Measurements from ENCODE around the gene ASH1L.
"Not testable (repeated sequence)": the region's sequence is repeated elsewhere in the genome, so short reads cannot be mapped to it uniquely, and the experiment has no call there.

The ASH1L gene

DNA sequence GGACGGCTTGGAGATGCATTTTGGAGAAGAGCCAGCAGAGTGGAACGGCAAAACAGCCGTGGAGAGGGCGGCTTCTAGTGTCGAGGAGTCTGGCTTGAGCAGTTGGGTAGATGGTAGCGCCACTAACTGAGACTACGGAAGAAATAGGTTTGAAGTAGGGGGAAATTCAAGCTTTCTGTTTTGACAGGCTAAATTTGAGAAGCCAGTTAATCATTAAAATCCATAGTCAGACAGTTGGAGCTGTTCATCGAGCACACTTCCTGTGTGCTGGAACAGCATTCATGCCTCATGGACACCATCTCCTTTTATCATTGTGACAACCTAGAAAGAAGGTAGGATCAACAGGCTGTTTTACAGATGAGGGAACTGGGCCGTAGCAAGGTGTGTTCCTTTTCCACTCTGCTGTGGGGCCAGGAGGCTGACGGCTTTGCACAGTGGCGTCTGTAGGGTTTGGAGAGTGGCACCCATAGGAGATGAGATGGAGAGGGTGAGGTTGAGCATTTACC, 258.0 kb downstream of the ASH1L start:
- no peak for DNase-seq (ENCODE audit: low spot score)

DNA sequence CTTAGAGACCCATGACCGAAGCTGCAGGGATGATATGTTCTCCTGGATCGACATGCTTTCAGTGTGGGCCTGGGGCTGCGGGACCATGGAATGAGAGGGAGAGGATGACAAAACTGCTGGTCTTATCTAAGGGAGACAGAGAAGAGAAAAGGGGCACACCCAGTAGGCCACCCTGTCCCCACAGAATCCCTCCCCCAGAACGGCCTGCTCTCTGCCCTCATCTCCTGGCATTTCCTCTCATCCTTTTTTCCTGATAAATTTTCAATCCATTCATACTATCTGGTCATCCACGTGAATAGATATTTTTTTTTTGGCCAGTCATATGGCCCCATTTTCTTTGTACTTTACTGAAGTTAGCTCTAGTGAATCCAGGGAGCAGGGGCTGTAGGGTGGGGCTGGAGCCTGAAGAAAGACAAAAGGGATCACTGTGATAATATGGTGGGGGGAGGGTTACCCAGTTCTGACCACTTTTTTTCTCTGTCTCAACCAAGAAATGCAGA, 261.2 kb downstream of the ASH1L start, which contains the start of gene PKLR:
PKLR (minus strand) TSS at position 97 of the 500 bp plus-strand sequence; CDS start at position 54, 43 bp downstream.
- no peak for DNase-seq (ENCODE audit: low spot score)

DNA sequence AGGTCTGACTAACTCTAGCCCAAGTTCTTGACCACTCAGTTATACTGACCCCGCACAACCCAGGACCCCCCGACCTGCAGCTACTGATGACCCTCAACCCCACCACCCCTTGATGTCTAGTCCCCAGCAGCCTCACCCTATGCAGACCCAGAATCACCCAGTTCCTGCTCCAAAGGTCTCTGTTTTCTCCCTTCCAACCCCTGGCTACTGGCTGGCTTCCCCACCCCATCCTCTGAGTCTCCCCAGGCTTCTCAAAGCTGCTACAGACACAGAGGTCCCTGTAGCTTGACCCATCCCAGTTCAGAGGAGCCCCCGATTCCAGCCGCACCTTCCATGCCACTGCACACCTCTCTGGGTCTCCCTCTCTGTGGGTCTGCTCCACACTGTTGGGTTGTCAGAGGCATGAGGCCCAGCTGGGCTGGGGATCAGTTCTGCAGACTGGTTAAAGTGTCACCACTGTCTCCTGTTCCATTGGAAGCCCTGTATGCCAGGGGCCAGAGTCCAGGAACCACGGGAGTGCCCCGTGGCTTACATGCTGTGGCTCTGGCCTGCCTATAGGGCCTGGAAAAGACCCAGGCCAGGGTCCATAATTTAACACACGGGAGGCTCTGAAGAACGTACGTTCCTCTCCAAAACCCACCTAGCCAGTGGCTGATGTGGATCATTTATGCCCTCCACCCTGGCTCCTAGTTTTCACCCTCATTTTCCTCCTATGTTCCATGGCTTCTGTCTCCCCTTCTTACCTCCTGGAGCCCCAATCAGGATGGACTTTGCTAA, 261.9 kb downstream of the ASH1L start:
- no peak for DNase-seq (ENCODE audit: low spot score)

DNA sequence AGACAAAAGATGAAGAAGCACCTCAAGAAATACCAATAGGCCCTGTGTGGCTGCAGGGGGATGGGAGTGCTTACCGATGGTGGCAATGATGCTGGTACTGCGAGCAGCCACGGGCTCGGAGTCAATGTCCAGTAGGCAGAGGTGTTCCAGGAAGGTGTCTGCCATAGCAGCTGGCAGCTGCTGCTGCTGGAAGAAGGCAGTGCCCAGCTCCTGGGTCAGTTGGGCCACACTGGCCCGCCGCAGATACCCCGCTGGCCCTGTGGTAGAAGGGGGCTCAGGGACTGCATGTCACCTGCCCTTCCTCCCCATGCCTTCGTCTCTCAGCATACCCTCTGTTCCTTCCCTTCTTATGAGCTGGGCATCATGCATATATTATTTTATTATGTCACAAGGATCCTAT, 262.6 kb downstream of the ASH1L start:
- DNase-seq (ENCODE audit: low spot score) = no peak

DNA sequence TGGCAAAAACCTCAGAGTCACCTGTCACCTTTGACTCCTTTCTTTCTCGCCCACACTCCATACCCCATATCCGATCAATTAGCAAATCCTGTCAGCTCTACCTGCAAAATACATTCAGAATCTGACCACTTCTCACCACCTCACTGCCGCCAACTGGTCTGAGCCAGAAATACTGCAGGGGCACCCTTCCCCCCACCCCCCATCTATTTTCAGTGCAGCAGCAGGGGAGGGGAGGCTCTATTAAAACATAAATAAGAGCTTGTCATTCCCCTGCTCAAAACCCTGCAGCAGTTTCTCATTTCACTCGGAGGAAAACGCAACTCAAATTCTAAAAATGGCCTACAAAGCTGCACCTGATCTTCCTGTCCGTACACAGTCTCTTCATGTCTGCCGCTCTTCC, 265.2 kb downstream of the ASH1L start:
- no peak for DNase-seq (ENCODE audit: low spot score)

DNA sequence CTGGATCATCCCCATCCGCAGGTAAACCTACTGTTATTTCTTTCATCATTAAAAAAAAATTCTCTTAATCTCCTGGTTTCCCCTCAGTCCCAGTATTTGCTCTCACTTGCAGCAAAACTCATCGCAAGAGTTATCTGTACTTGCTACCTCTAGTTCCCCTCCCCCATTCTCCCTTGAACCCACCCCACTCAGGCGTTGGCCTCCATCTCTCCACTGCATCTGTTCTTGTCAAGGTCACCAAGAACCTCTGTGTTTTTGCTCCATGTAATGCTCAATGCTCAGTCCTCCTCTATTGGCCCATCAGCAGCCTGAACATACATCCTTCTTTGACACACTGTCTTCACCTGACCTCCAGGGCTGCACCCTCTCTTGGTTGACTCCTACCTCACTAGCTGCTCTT, 265.9 kb downstream of the ASH1L start:
- no peak for DNase-seq (ENCODE audit: low spot score)

DNA sequence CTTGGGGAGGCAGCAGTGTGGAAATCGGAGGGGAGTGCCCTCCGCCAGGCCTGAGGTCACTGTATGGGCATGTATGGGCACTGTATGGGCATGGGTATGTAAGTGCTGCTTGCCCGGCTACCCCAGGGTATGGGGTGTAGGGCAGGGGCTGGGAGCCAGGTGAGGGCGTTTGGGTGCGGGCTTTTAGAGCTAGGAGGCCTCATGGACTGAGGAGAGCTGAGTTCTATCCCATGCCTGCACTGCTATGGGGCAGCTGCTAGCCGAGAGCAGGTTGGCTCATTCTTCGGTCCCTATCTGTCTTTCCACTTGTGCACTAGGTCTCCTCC, 266.7 kb downstream of the ASH1L start:
- DNase-seq (ENCODE audit: low spot score) = no peak

DNA sequence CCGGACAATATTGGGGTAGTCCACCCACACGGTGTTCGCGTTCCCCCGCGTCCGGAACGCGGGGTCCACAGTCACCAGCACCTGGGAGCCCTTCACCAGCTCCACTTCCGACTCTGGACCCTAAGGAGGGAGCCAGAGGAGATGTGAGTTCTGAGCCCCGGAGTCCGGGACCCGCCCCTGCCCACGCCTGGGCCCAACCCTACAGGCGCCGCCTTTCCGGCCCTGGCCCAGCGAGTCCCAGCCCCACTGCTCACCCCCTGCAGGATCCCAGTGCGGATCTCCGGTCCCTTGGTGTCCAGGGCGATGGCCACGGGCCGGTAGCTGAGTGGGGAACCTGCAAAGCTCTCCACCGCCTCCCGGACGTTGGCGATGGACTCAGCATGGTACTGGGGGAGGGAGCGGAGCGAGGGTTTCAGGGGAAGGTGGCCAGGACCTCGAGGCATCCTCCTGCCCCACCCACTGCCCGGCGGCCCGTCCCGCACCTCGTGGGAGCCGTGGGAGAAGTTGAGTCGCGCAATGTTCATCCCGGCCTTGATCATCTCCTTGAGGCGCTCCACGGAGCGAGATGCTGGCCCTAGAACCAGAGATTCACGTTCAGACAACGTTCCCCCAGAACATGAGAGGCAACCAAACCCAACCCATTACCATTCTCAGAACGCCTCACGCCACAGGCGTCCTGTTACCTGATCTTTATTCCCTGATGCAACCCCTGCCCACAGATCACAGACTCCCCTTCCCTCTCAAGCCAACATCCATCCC, 267.2 kb downstream of the ASH1L start:
- DNase-seq (ENCODE audit: low spot score) = no peak

DNA sequence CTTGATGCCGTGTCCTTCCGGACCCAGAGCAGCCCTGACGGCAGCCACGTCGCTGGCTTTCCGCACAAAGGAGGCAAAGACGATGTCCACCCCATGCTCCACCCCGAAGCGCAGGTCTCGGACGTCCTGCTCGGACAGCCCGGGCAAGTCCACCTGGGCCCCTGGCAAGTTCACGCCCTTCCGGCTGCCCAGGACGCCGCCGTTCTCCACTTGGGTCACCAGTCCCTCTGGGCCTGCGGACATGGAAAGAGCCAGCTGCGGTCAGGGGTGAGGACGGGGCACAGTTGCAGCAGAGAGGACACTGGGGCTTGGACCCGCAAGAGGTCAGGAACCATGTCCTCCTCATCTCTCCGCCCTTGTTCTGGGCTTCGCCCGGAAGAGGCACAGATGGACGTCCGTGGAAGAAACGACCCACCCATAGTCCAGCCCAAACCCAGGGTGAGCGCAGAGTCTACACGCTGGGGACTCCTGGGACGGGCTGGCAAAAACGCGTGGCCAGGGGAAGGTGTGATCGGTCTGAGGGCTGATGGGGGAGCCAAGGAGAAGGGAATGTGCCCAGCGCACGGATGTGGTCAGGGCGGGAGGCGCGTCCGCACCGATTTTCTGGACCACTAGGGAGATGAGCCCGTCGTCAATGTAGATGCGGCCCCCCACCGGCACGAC, 268.0 kb downstream of the ASH1L start:
- DNase-seq (ENCODE audit: low spot score) = no peak

DNA sequence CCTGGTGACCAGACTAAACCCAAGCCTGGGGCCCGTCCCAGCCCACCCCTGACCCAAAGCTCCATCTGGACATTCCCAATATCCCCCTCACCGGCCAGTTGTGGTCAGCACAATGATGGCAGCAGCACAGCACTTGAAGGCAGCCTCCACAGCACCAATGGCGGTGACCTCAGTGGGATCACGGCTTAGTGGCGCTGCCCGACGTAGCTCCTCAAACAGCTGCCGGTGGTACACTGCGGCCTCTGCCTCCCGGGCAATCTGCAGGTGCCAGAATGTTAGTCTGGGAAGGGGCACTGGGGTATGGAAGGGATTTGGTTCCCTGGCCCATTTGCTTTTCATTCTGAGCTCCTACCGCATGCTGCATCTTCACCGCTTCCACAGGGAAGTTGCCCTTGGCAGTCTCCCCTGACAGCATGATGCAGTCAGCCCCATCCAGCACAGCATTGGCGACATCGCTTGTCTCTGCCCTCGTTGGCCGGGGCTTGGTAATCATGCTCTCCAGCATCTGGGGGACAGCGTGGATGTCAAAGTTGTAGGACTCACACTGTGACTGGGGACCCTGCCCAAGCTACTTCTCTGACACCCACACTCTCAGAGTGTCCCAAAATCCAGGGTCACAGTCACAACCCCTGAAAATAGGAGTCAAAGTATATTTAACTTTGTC, 269.4 kb downstream of the ASH1L start:
- no peak for DNase-seq (ENCODE audit: low spot score)

DNA sequence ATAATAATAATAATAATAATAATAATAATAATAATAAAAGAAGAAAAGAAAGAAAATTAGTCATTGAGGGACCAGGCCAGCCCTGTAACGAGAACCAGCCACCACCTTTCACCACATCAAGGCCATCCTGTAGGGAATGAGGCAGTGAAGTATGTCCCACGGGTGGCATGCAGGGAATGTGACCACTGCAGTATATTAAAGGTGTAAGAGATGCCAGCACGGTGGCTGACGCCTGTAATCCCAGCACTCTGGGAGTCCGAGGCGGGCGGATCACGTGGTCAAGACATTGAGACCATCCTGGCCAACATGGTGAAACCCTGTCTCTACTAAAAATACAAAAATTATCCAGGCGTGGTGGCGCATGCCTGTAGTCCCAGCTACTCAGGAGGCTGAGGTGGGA, 271.6 kb downstream of the ASH1L start:
- not testable (repeated sequence) for DNase-seq (ENCODE audit: low spot score)

DNA sequence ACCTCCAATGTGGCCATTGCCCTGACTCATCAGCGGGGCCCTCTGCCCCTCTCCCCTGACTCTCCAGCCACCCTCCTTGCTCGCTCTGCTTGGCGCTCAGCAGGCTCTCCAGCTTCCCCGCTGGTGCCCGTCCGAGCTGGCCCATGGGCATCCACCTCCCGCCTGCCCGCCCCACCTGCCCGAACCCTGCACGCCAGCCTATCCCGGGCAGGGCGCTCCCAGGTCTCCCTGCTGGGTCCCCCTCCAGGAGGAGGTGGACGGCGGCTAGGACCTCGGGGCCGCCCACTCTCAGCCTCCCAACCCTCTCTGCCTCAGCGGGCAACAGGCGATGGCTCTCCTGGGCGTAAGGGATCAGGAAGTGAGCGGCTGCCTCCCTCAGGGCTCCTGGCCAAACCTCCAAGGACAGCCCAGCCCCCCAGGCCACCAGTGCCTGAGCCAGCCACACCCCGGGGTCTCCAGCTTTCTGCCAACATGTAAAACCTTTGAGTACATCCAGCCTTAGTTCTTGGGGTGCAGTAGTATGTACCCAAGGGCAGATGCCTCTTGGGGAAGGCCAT, 274.5 kb downstream of the ASH1L start:
- DNase-seq (ENCODE audit: low spot score) = no peak

DNA sequence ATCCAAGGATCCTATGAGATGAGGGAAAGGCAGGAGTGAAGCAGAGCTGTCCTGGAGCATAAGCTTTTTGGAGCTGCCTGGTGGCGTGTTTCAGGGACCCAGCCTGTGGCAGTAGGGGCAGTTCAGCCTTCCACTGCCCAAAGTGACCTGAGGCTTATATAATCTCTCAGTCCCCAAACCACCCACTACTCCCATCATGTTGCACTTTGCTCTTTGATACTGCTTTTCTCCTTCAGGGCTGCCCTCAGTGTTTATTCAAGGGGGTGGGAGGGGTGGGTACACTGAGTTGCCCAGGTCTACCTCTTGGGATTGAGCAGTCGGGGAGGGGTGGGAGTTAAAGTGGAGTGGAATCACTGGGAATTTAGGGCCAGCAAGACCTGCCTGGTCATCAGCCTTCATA, 276.1 kb downstream of the ASH1L start:
- DNase-seq (ENCODE audit: low spot score) = no peak

DNA sequence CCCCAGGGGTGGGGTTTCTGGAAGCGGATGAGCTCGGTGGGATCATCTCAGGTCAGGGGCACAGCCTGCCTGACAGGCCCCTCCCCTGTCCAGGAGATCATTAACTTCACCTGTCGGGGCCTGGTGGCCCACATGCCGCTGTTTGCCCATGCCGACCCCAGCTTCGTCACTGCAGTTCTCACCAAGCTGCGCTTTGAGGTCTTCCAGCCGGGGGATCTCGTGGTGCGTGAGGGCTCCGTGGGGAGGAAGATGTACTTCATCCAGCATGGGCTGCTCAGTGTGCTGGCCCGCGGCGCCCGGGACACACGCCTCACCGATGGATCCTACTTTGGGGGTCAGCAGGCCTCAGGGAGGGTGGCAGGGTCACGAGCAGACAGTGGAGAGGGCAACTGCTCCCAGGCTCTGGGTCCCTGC, 277.0 kb downstream of the ASH1L start:
- DNase-seq (ENCODE audit: low spot score) = no peak

Data from putamen (tissue), 1 donor.